ENCODE data around the gene DUSP21.

DUSP21 gene

DNA sequence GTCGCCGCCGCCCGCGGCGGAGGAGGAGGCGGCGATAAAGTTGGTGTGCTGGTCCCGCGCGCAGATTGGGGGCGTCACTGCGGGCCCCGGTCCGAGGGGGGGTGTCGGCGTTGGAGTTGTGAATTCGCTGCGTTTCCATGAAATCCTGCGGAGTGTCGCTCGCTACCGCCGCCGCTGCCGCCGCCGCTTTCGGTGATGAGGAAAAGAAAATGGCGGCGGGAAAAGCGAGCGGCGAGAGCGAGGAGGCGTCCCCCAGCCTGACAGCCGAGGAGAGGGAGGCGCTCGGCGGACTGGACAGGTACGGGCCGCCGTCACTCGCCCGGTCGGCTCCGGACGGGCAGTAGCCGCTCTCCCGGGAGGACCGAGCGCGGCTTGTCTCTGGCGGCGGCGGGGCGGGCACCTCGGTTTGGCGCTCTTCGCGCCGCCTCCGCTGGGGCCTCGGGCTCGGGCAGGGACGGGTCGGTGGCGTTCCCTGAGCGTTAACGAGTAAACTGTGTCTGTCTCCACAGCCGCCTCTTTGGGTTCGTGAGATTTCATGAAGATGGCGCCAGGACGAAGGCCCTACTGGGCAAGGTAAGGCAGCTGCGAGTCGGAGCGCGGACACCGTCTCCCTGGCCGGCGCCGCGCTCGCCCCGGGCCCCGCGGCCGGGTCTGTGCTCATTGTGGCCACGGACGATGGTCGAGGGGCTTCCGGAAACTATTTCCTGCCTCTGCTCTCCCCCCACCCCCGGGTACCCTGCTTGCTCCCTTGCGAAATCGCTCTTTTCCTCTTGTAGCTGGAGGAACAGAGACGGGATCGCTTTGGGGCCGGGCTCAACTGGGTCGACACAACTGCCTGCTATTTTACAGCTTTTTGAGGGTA, 29.8 kb downstream of the DUSP21 start:
- H3K27me3 ChIP-seq (ENCODE audit: insufficient read depth, low read length, poor library complexity): no peaks in the 10 kb centered on the region
- peak overlapping the region; percentile 80 for H3K56ac ChIP-seq (ENCODE audit: low read length)
- peak overlapping the region; percentile 59 for H3K4me2 ChIP-seq (ENCODE audit: low read length)
- H3K4me3 ChIP-seq (ENCODE audit: low read length): peak overlapping the region; percentile 82
- no peaks in the 10 kb centered on the region for H3K36me3 ChIP-seq (ENCODE audit: control insufficient read depth, insufficient read depth, low read length)
- H3K79me2 ChIP-seq (ENCODE audit: control insufficient read depth, insufficient read depth, low read length): peaks cover 30% of the 10 kb centered on the region
- H3K9ac ChIP-seq (ENCODE audit: low read length): peak overlapping the region; percentile 84
- H3K23ac ChIP-seq (ENCODE audit: low read length): no peak overlapping the region
- no peak overlapping the region for H4K8ac ChIP-seq (ENCODE audit: low read depth, low read length)
- peak overlapping the region; percentile 62 for H3K4ac ChIP-seq (ENCODE audit: low read depth, low read length)
- no CpG with 5 or more reads among the region's 99 CpGs for WGBS (ENCODE audit: extremely low coverage, insufficient coverage, low lambda C conversion rate)
- no peak overlapping the region for H2BK15ac ChIP-seq (replicated peaks; ENCODE audit: low read depth)
- H3K79me1 ChIP-seq (ENCODE audit: low read length): no peaks in the 10 kb centered on the region
- peak overlapping the region; percentile 84 for H3K27ac ChIP-seq (ENCODE audit: low read depth, low read length)
- H4K5ac ChIP-seq (ENCODE audit: low read length): no peak overlapping the region
- no peak overlapping the region for H2BK120ac ChIP-seq (ENCODE audit: low read depth, low read length)
- H3K18ac ChIP-seq (ENCODE audit: low read length): peak overlapping the region; percentile 91
- H2BK5ac ChIP-seq (ENCODE audit: low read length): no peak overlapping the region
- H3K4me1 ChIP-seq (ENCODE audit: control insufficient read depth, low read depth, low read length): no peaks in the 10 kb centered on the region
- DNase-seq: peak; percentile 43
- no peak overlapping the region for H2AK5ac ChIP-seq (ENCODE audit: low read length)

DNA sequence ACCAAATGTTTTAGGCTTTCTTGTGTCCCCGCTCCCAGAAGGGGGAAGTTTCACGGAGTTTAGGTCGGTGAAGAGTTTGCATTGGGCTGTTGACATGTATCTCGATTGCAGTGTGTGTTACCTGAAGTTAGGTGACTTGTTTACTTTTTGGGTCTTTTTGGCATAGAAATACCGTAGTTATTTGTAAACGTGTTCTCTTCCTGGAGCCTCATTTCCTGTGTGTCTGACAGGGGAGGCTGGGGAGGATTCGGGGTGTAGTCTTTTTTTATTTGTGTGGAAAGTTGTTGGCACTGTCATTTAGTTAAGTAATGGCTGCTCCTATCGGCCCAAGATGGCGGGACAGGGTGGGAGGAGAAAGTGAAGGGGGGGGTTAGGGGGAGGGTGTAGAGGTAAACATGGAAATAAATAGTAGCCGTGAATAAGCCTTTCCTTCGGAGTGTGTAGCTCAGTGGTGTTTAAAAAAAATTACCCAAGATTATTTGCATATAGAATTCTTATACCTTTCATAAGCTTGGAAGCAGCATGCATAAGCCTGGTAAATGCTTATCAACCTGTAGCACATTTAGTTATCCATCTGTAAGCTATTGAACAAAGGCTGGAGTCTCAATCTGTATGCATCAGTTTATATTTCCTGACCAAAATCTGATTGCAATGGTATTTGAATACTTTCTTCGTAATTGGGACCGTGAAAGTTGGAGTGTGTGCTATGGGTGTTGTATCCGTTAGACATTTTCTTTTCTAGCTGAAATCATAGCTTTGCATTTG, 30.8 kb downstream of the DUSP21 start:
- Histone ChIP-seq H3K4me1 (ENCODE audit: control insufficient read depth, low read depth, low read length) (no peaks in the 10 kb centered on the region), H3K79me2 (ENCODE audit: control insufficient read depth, insufficient read depth, low read length) (peaks cover 35% of the 10 kb centered on the region), H2BK5ac (ENCODE audit: low read length) (no peak overlapping the region), H3K23ac (ENCODE audit: low read length) (no peak overlapping the region), H3K79me1 (ENCODE audit: low read length) (no peaks in the 10 kb centered on the region), H4K8ac (ENCODE audit: low read depth, low read length) (no peak overlapping the region), H3K9ac (ENCODE audit: low read length) (peak overlapping the region; percentile 84), H2BK15ac (replicated peaks; ENCODE audit: low read depth) (no peak overlapping the region), H3K4me2 (ENCODE audit: low read length) (peak overlapping the region; percentile 59), H4K5ac (ENCODE audit: low read length) (no peak overlapping the region), H2AK5ac (ENCODE audit: low read length) (no peak overlapping the region), H3K36me3 (ENCODE audit: control insufficient read depth, insufficient read depth, low read length) (no peaks in the 10 kb centered on the region), H3K18ac (ENCODE audit: low read length) (no peak overlapping the region), H3K4me3 (ENCODE audit: low read length) (peak overlapping the region; percentile 82), H3K27ac (ENCODE audit: low read depth, low read length) (peak overlapping the region; percentile 84), H3K56ac (ENCODE audit: low read length) (peak overlapping the region; percentile 80), H3K27me3 (ENCODE audit: insufficient read depth, low read length, poor library complexity) (no peaks in the 10 kb centered on the region), H2BK120ac (ENCODE audit: low read depth, low read length) (no peak overlapping the region), H3K4ac (ENCODE audit: low read depth, low read length) (no peak overlapping the region)
- DNase-seq: peak; percentile 59
- WGBS (ENCODE audit: extremely low coverage, insufficient coverage, low lambda C conversion rate): no CpG with 5 or more reads among the region's 14 CpGs

DNA sequence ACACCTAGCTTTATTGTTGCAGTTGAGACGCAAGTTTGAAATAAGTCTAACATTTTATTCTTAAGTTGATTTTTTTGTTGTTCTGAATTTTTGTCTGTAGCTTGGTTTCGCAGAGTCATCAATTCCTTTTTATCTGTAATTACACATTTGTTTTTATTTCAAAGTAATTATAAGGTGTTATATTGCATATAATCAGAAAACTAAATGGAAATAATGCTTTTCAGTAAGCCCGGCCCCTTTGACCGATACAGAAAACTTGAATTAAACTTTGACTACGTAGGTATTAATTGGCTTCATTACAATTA, 31.3 kb downstream of the DUSP21 start:
- H3K23ac ChIP-seq (ENCODE audit: low read length): no peak overlapping the region
- H3K9ac ChIP-seq (ENCODE audit: low read length): peak overlapping the region; percentile 50
- DNase-seq: no peak
- H3K56ac ChIP-seq (ENCODE audit: low read length): peak overlapping the region; percentile 49
- H3K79me1 ChIP-seq (ENCODE audit: low read length): no peaks in the 10 kb centered on the region
- H3K79me2 ChIP-seq (ENCODE audit: control insufficient read depth, insufficient read depth, low read length): peaks cover 37% of the 10 kb centered on the region
- H2AK5ac ChIP-seq (ENCODE audit: low read length): no peak overlapping the region
- peak overlapping the region; percentile 56 for H3K4me2 ChIP-seq (ENCODE audit: low read length)
- no peak overlapping the region for H3K4me3 ChIP-seq (ENCODE audit: low read length)
- no peak overlapping the region for H4K5ac ChIP-seq (ENCODE audit: low read length)
- H3K27ac ChIP-seq (ENCODE audit: low read depth, low read length): no peak overlapping the region
- no peak overlapping the region for H4K8ac ChIP-seq (ENCODE audit: low read depth, low read length)
- WGBS (ENCODE audit: extremely low coverage, insufficient coverage, low lambda C conversion rate): no CpG with 5 or more reads among the region's 5 CpGs
- no peak overlapping the region for H2BK5ac ChIP-seq (ENCODE audit: low read length)
- H3K27me3 ChIP-seq (ENCODE audit: insufficient read depth, low read length, poor library complexity): no peaks in the 10 kb centered on the region
- no peak overlapping the region for H3K18ac ChIP-seq (ENCODE audit: low read length)
- H2BK15ac ChIP-seq (replicated peaks; ENCODE audit: low read depth): no peak overlapping the region
- no peaks in the 10 kb centered on the region for H3K36me3 ChIP-seq (ENCODE audit: control insufficient read depth, insufficient read depth, low read length)
- no peaks in the 10 kb centered on the region for H3K4me1 ChIP-seq (ENCODE audit: control insufficient read depth, low read depth, low read length)
- H2BK120ac ChIP-seq (ENCODE audit: low read depth, low read length): no peak overlapping the region
- no peak overlapping the region for H3K4ac ChIP-seq (ENCODE audit: low read depth, low read length)

DNA sequence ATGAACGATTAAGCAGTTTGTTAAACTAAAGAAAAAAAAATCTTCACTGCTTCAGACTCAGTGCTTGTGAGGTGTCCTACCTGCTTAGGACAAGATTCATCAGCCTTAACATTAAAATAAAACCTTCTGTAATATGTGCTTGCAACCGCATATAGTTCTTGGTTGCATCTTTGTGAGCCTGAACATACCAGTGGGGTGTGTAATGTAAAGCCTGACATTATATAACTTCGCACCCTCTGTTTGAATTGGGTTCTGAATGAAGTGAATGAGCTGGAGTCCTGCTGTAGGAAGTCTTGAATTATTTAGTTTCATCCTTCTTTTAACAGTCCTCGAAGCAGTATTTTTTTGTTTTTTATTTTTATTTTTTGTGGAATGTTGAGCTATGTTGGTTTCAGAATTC, 32.3 kb downstream of the DUSP21 start:
- Histone ChIP-seq H4K5ac (ENCODE audit: low read length) (no peak overlapping the region), H4K8ac (ENCODE audit: low read depth, low read length) (no peak overlapping the region), H3K56ac (ENCODE audit: low read length) (no peak overlapping the region), H3K4me3 (ENCODE audit: low read length) (no peak overlapping the region), H3K27ac (ENCODE audit: low read depth, low read length) (no peak overlapping the region), H3K4me1 (ENCODE audit: control insufficient read depth, low read depth, low read length) (no peaks in the 10 kb centered on the region), H2BK15ac (replicated peaks; ENCODE audit: low read depth) (no peak overlapping the region), H3K18ac (ENCODE audit: low read length) (no peak overlapping the region), H3K23ac (ENCODE audit: low read length) (no peak overlapping the region), H3K4ac (ENCODE audit: low read depth, low read length) (no peak overlapping the region), H3K9ac (ENCODE audit: low read length) (no peak overlapping the region), H2BK120ac (ENCODE audit: low read depth, low read length) (no peak overlapping the region), H3K4me2 (ENCODE audit: low read length) (no peak overlapping the region), H2AK5ac (ENCODE audit: low read length) (no peak overlapping the region), H2BK5ac (ENCODE audit: low read length) (no peak overlapping the region), H3K79me1 (ENCODE audit: low read length) (no peaks in the 10 kb centered on the region), H3K79me2 (ENCODE audit: control insufficient read depth, insufficient read depth, low read length) (peaks cover 46% of the 10 kb centered on the region), H3K27me3 (ENCODE audit: insufficient read depth, low read length, poor library complexity) (no peaks in the 10 kb centered on the region), H3K36me3 (ENCODE audit: control insufficient read depth, insufficient read depth, low read length) (no peaks in the 10 kb centered on the region)
- WGBS (ENCODE audit: extremely low coverage, insufficient coverage, low lambda C conversion rate): no CpG with 5 or more reads among the region's 4 CpGs
- no peak for DNase-seq

DNA sequence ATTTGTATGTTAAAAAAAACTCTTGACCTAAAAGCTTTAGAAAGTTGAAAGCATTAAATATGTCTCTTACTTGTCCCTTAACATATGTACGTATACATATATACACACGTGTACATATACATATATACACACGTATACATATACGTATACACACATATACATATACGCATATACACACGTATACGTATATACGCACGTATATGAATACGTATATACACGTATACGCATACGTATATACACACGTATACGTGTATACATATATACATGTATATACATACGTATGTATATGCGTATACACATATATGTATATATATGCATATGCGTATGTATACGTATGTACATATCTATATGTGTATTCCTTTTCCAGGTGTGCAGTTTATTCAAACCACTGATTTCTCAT, 32.9 kb downstream of the DUSP21 start:
- Histone ChIP-seq H2BK15ac (replicated peaks; ENCODE audit: low read depth) (no peak overlapping the region), H3K79me2 (ENCODE audit: control insufficient read depth, insufficient read depth, low read length) (peaks cover 51% of the 10 kb centered on the region), H3K36me3 (ENCODE audit: control insufficient read depth, insufficient read depth, low read length) (no peaks in the 10 kb centered on the region), H2BK120ac (ENCODE audit: low read depth, low read length) (no peak overlapping the region), H3K56ac (ENCODE audit: low read length) (no peak overlapping the region), H4K8ac (ENCODE audit: low read depth, low read length) (no peak overlapping the region), H3K79me1 (ENCODE audit: low read length) (no peaks in the 10 kb centered on the region), H4K5ac (ENCODE audit: low read length) (no peak overlapping the region), H3K9ac (ENCODE audit: low read length) (no peak overlapping the region), H3K4me1 (ENCODE audit: control insufficient read depth, low read depth, low read length) (no peaks in the 10 kb centered on the region), H3K4me2 (ENCODE audit: low read length) (no peak overlapping the region), H3K4ac (ENCODE audit: low read depth, low read length) (no peak overlapping the region), H3K27me3 (ENCODE audit: insufficient read depth, low read length, poor library complexity) (no peaks in the 10 kb centered on the region), H3K27ac (ENCODE audit: low read depth, low read length) (no peak overlapping the region), H3K18ac (ENCODE audit: low read length) (no peak overlapping the region), H2AK5ac (ENCODE audit: low read length) (no peak overlapping the region), H2BK5ac (ENCODE audit: low read length) (no peak overlapping the region), H3K23ac (ENCODE audit: low read length) (no peak overlapping the region), H3K4me3 (ENCODE audit: low read length) (no peak overlapping the region)
- WGBS (ENCODE audit: extremely low coverage, insufficient coverage, low lambda C conversion rate): 90% methylated on average over 10 of the region's 19 CpGs
- DNase-seq: no peak
